ENCODE data around the gene IGSF21.

IGSF21 gene

DNA sequence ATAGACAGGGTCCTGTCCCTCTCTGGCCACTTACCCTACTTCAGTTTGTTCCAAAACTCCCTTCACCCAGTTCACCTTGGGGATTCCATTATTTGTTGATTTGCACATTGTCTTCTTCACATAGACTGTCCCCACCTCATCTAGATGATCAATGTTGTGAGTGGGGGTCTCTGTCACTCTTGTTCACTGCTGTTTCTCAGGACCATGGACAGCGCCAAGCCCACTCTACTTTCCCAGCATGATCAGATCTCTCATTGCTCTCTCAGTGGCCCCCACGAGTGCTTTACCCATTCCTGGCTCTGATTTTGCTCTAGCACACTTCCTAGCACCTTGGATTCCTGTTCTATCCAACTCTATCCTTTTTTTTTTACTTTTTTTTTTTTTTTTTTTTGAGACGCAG is 45.4 kb upstream of the IGSF21 start:
- no peak overlapping the region for H3K18ac ChIP-seq (ENCODE audit: low read length)
- no peak overlapping the region for H3K23ac ChIP-seq (ENCODE audit: low read length)
- no peak overlapping the region for H3K4me2 ChIP-seq (ENCODE audit: low read length)
- no peak overlapping the region for H2AFZ ChIP-seq (ENCODE audit: insufficient read depth, low read length, poor library complexity)
- no peak overlapping the region for H4K12ac ChIP-seq (ENCODE audit: low read depth, low read length)
- H2BK5ac ChIP-seq (ENCODE audit: low read depth, low read length, poor library complexity), result no peak overlapping the region
- no peak overlapping the region for H4K91ac ChIP-seq (ENCODE audit: low read depth, low read length)
- H3K79me1 ChIP-seq (ENCODE audit: low read length), result no peaks in the 10 kb centered on the region
- H4K8ac ChIP-seq (ENCODE audit: low read depth, low read length), result no peak overlapping the region
- no peak overlapping the region for H3K4me3 ChIP-seq (ENCODE audit: low read depth, low read length)
- H2BK12ac ChIP-seq (ENCODE audit: low read length), result no peak overlapping the region
- no peak overlapping the region for H3K9ac ChIP-seq (ENCODE audit: low read length)
- no peaks in the 10 kb centered on the region for H3K27me3 ChIP-seq (ENCODE audit: insufficient read depth, low read length)
- H3K36me3 ChIP-seq (ENCODE audit: control insufficient read depth in 1 of 2, insufficient read depth in 2 of 2, low read length in 2 of 2), result no peaks in the 10 kb centered on the region
- H3K9me3 ChIP-seq (ENCODE audit: insufficient read depth, low read depth, low read length), result no peaks in the 10 kb centered on the region
- DNase-seq, result no peak
- H3K79me2 ChIP-seq (ENCODE audit: control insufficient read depth, insufficient read depth, low read length, poor library complexity), result no peaks in the 10 kb centered on the region
- no peak overlapping the region for H3K14ac ChIP-seq (ENCODE audit: low read length)
- peaks cover 0 to 4% of the 10 kb centered on the region in 2 experiments for H3K4me1 ChIP-seq (ENCODE audit: control insufficient read depth in 1 of 2, insufficient read depth in 2 of 2, low read length in 2 of 2)
- H3K4ac ChIP-seq (ENCODE audit: low read depth, low read length), result no peak overlapping the region
- no peak overlapping the region for H3K27ac ChIP-seq (ENCODE audit: low read depth, low read length)
- WGBS (ENCODE audit: extremely low coverage, insufficient coverage, insufficient read length), result no CpG with 5 or more reads among the region's 3 CpGs
- no peak overlapping the region for H2AK5ac ChIP-seq (ENCODE audit: low read length)
- no peak overlapping the region for H2BK120ac ChIP-seq (ENCODE audit: insufficient read depth, low read length, poor library complexity)

DNA sequence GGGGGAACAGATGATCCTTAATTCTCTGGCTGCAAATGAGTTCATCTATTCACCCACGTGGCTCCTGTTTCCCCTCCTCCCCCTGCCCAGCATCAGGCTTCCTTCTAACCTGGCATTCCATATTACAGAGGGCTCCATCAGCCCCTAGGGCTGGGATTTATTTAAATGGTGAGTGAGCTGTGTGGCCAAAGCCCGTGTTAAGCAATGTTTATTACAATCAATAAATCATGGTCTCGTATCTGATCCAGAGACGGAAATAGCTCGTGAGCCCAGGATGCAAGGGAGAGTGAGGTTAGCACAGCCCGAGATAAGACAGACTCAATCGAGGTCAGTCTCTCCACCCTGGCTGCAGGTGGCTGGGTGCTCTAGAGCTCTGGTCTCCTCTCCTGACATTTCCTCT is 43.1 kb upstream of the IGSF21 start:
- no peaks in the 10 kb centered on the region for H3K27me3 ChIP-seq (ENCODE audit: insufficient read depth, low read length)

DNA sequence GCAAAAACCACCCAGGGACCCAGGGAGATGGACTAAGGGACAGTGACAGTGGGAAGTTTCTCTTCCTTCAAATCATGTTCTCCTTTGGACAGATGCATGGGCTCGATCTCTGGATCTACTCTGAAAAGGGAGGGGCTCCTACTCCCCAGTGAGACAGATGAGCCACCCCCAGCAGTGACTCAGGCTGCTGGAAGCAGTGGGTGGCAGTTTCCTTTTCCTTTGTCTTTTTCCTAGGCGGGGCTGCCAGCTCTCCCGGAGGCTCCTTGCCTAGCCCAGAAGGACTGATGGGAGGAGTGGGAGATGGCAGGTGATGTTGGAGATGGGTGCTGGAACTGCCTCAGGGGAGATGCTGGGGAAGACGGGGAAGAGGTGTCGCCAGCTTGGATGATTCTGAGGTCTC is 41.0 kb upstream of the IGSF21 start:
- no peak overlapping the region for H3K18ac ChIP-seq (ENCODE audit: low read length)
- no peak overlapping the region for H3K4me2 ChIP-seq (ENCODE audit: low read length)
- no peak overlapping the region for H2BK120ac ChIP-seq (ENCODE audit: insufficient read depth, low read length, poor library complexity)
- H3K36me3 ChIP-seq (ENCODE audit: control insufficient read depth in 1 of 2, insufficient read depth in 2 of 2, low read length in 2 of 2), result no peaks in the 10 kb centered on the region
- H2BK12ac ChIP-seq (ENCODE audit: low read length), result no peak overlapping the region
- no peaks in the 10 kb centered on the region for H3K79me1 ChIP-seq (ENCODE audit: low read length)
- no peaks in the 10 kb centered on the region for H3K27me3 ChIP-seq (ENCODE audit: insufficient read depth, low read length)
- H3K9ac ChIP-seq (ENCODE audit: low read length), result no peak overlapping the region
- no peak overlapping the region for H3K4me3 ChIP-seq (ENCODE audit: low read depth, low read length)
- no CpG with 5 or more reads among the region's 5 CpGs for WGBS (ENCODE audit: extremely low coverage, insufficient coverage, insufficient read length)
- H3K4ac ChIP-seq (ENCODE audit: low read depth, low read length), result no peak overlapping the region
- H3K27ac ChIP-seq (ENCODE audit: low read depth, low read length), result no peak overlapping the region
- no peak overlapping the region for H2AK5ac ChIP-seq (ENCODE audit: low read length)
- H3K9me3 ChIP-seq (ENCODE audit: insufficient read depth, low read depth, low read length), result no peaks in the 10 kb centered on the region
- peaks cover 0 to 8% of the 10 kb centered on the region in 2 experiments for H3K4me1 ChIP-seq (ENCODE audit: control insufficient read depth in 1 of 2, insufficient read depth in 2 of 2, low read length in 2 of 2)
- no peaks in the 10 kb centered on the region for H3K79me2 ChIP-seq (ENCODE audit: control insufficient read depth, insufficient read depth, low read length, poor library complexity)
- no peak overlapping the region for H4K8ac ChIP-seq (ENCODE audit: low read depth, low read length)
- H4K91ac ChIP-seq (ENCODE audit: low read depth, low read length), result no peak overlapping the region
- no peak overlapping the region for H3K14ac ChIP-seq (ENCODE audit: low read length)
- no peak overlapping the region for H4K12ac ChIP-seq (ENCODE audit: low read depth, low read length)
- no peak overlapping the region for H3K23ac ChIP-seq (ENCODE audit: low read length)
- no peak overlapping the region for H2AFZ ChIP-seq (ENCODE audit: insufficient read depth, low read length, poor library complexity)
- DNase-seq, result no peak
- no peak overlapping the region for H2BK5ac ChIP-seq (ENCODE audit: low read depth, low read length, poor library complexity)

More for the DNA sequence above, 43.1 kb upstream of the IGSF21 start:
- no peak for DNase-seq
- Histone ChIP-seq H3K79me2 (ENCODE audit: control insufficient read depth, insufficient read depth, low read length, poor library complexity) (no peaks in the 10 kb centered on the region), H4K8ac (ENCODE audit: low read depth, low read length) (no peak overlapping the region), H2BK12ac (ENCODE audit: low read length) (no peak overlapping the region), H3K14ac (ENCODE audit: low read length) (no peak overlapping the region), H3K4me2 (ENCODE audit: low read length) (no peak overlapping the region), H3K27ac (ENCODE audit: low read depth, low read length) (no peak overlapping the region), H3K4ac (ENCODE audit: low read depth, low read length) (no peak overlapping the region), H2BK5ac (ENCODE audit: low read depth, low read length, poor library complexity) (no peak overlapping the region), H3K18ac (ENCODE audit: low read length) (no peak overlapping the region), H4K12ac (ENCODE audit: low read depth, low read length) (no peak overlapping the region), H3K4me3 (ENCODE audit: low read depth, low read length) (no peak overlapping the region), H3K9me3 (ENCODE audit: insufficient read depth, low read depth, low read length) (no peaks in the 10 kb centered on the region), H3K23ac (ENCODE audit: low read length) (no peak overlapping the region), H4K91ac (ENCODE audit: low read depth, low read length) (no peak overlapping the region), H3K4me1 (ENCODE audit: control insufficient read depth in 1 of 2, insufficient read depth in 2 of 2, low read length in 2 of 2) (peaks cover 0 to 8% of the 10 kb centered on the region in 2 experiments), H3K36me3 (ENCODE audit: control insufficient read depth in 1 of 2, insufficient read depth in 2 of 2, low read length in 2 of 2) (no peaks in the 10 kb centered on the region), H3K9ac (ENCODE audit: low read length) (no peak overlapping the region), H2AK5ac (ENCODE audit: low read length) (no peak overlapping the region), H3K79me1 (ENCODE audit: low read length) (no peaks in the 10 kb centered on the region), H2BK120ac (ENCODE audit: insufficient read depth, low read length, poor library complexity) (no peak overlapping the region), H2AFZ (ENCODE audit: insufficient read depth, low read length, poor library complexity) (no peak overlapping the region)
- no CpG with 5 or more reads among the region's 7 CpGs for WGBS (ENCODE audit: extremely low coverage, insufficient coverage, insufficient read length)

DNA sequence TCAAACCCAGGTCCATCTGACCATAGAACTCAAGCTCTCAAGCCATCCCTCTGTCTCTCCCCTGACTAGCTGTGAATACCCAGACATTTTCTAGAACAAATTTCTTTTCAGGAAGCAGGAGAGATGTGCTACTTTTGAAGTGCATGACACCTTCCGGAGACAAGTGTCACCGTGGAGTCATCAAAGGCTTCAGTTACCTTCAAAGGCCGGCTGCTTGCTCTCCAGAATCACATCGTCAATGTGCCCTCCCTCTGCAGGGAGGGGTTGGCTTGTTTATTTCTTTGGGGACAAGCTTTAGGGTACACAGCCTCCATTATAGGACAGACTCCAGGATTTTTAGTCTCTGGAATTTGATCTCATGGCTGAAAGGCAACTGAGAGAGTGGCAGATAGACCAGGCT is 37.7 kb upstream of the IGSF21 start:
- no peaks in the 10 kb centered on the region for H3K79me2 ChIP-seq (ENCODE audit: control insufficient read depth, insufficient read depth, low read length, poor library complexity)
- no CpG with 5 or more reads among the region's 4 CpGs for WGBS (ENCODE audit: extremely low coverage, insufficient coverage, insufficient read length)

More for the DNA sequence above, 37.7 kb upstream of the IGSF21 start:
- Histone ChIP-seq H3K4ac (ENCODE audit: low read depth, low read length) (no peak overlapping the region), H3K4me2 (ENCODE audit: low read length) (no peak overlapping the region), H3K23ac (ENCODE audit: low read length) (no peak overlapping the region), H4K91ac (ENCODE audit: low read depth, low read length) (no peak overlapping the region), H3K27me3 (ENCODE audit: insufficient read depth, low read length) (no peaks in the 10 kb centered on the region), H2AK5ac (ENCODE audit: low read length) (no peak overlapping the region), H3K27ac (ENCODE audit: low read depth, low read length) (no peak overlapping the region), H3K36me3 (ENCODE audit: control insufficient read depth in 1 of 2, insufficient read depth in 2 of 2, low read length in 2 of 2) (no peaks in the 10 kb centered on the region), H3K4me3 (ENCODE audit: low read depth, low read length) (no peak overlapping the region), H3K18ac (ENCODE audit: low read length) (no peak overlapping the region), H3K9ac (ENCODE audit: low read length) (no peak overlapping the region), H2BK12ac (ENCODE audit: low read length) (no peak overlapping the region), H4K8ac (ENCODE audit: low read depth, low read length) (no peak overlapping the region), H4K12ac (ENCODE audit: low read depth, low read length) (no peak overlapping the region), H3K14ac (ENCODE audit: low read length) (no peak overlapping the region), H2AFZ (ENCODE audit: insufficient read depth, low read length, poor library complexity) (no peak overlapping the region), H3K9me3 (ENCODE audit: insufficient read depth, low read depth, low read length) (peaks cover 3% of the 10 kb centered on the region), H2BK5ac (ENCODE audit: low read depth, low read length, poor library complexity) (no peak overlapping the region), H2BK120ac (ENCODE audit: insufficient read depth, low read length, poor library complexity) (no peak overlapping the region), H3K79me1 (ENCODE audit: low read length) (no peaks in the 10 kb centered on the region), H3K4me1 (ENCODE audit: control insufficient read depth in 1 of 2, insufficient read depth in 2 of 2, low read length in 2 of 2) (peaks cover 7 to 10% of the 10 kb centered on the region in 2 experiments)
- DNase-seq, result no peak

Data from trophoblast cell (in vitro differentiated cells and primary cell).